Measurements from ENCODE around the gene SPOCK1.
"Not testable (repeated sequence)": the region's sequence is repeated elsewhere in the genome, so short reads cannot be mapped to it uniquely, and the experiment has no call there.

Gene SPOCK1

GRCh38 chr5:137498736-137499505, at the start of gene SPOCK1:
Gene SPOCK1 (minus strand): TSS chr5:137499326.
- DNase-seq (ENCODE audit: extremely low read depth, low read depth) = no peak
- peak within 1 kb of the TSS; percentile 58 for H3K4me3 ChIP-seq (replicated peaks; ENCODE audit: low read depth, low read length)
- peak; percentile 45 for TF ChIP-seq CTCF (IDR thresholded peaks at IDR 0.05; ENCODE audit: low read depth, low read length, missing control alignments)

GRCh38 chr5:137545956-137546355, 46.8 kb upstream of the SPOCK1 start:
- no peak overlapping the region for H3K4me3 ChIP-seq (replicated peaks; ENCODE audit: low read depth, low read length)
- DNase-seq (ENCODE audit: extremely low read depth, low read depth) = no peak
- no peak for TF ChIP-seq CTCF (IDR thresholded peaks at IDR 0.05; ENCODE audit: low read depth, low read length, missing control alignments)

GRCh38 chr5:137535449-137535848, 36.3 kb upstream of the SPOCK1 start:
- not testable (repeated sequence) for DNase-seq (ENCODE audit: extremely low read depth, low read depth); H3K4me3 ChIP-seq (replicated peaks; ENCODE audit: low read depth, low read length)

- TF ChIP-seq CTCF (IDR thresholded peaks at IDR 0.05; ENCODE audit: low read depth, low read length, missing control alignments) = no peak
- no peak overlapping the region for H3K4me3 ChIP-seq (replicated peaks; ENCODE audit: low read depth, low read length)
- no peak for DNase-seq (ENCODE audit: extremely low read depth, low read depth)
These were observed 34.8 kb upstream of the SPOCK1 start for GRCh38 chr5:137533963-137534362.

- H3K4me3 ChIP-seq (replicated peaks; ENCODE audit: low read depth, low read length) = no peak overlapping the region
- DNase-seq (ENCODE audit: extremely low read depth, low read depth) = no peak
- no peak for TF ChIP-seq CTCF (IDR thresholded peaks at IDR 0.05; ENCODE audit: low read depth, low read length, missing control alignments)
These were observed 32.1 kb upstream of the SPOCK1 start for GRCh38 chr5:137531266-137531665.

GRCh38 chr5:137521246-137521645, 22.1 kb upstream of the SPOCK1 start:
- DNase-seq (ENCODE audit: extremely low read depth, low read depth) = no peak
- H3K4me3 ChIP-seq (replicated peaks; ENCODE audit: low read depth, low read length) = no peak overlapping the region
- TF ChIP-seq CTCF (IDR thresholded peaks at IDR 0.05; ENCODE audit: low read depth, low read length, missing control alignments) = no peak

- TF ChIP-seq CTCF (IDR thresholded peaks at IDR 0.05; ENCODE audit: low read depth, low read length, missing control alignments) = no peak
- DNase-seq (ENCODE audit: extremely low read depth, low read depth) = no peak
- no peak overlapping the region for H3K4me3 ChIP-seq (replicated peaks; ENCODE audit: low read depth, low read length)
These were observed 17.8 kb upstream of the SPOCK1 start for GRCh38 chr5:137516961-137517360.
